NCI-H1092 treated with DMSO at 0.1 percent for 48 hours (cell line): Measurements from ENCODE around the gene CWC27.

Source experiments
- DNase-seq: peaks from one replicate; lab custom pipeline; 2025; lab: John Stamatoyannopoulos, UW

The CWC27 gene

DNA sequence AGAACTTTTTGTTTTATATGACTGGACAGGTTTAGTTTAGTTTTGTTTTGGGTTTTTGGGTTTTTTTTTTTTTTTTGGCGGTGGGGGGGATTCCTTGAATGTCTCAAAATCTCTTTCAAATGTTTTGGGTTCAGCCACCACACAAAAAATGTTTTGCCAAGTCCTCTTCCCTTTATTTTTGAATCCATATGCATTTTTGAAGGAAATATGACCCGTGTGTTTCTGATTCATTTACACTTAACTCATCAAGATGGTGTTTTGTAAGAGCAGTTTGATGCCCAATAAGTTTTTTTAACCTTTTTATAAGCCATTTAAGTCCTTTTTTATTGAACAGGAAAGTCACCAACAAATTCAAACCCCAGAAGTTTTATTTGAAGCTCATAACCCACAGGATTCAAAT is 209.8 kb downstream of the CWC27 start:
- no peak for DNase-seq

DNA sequence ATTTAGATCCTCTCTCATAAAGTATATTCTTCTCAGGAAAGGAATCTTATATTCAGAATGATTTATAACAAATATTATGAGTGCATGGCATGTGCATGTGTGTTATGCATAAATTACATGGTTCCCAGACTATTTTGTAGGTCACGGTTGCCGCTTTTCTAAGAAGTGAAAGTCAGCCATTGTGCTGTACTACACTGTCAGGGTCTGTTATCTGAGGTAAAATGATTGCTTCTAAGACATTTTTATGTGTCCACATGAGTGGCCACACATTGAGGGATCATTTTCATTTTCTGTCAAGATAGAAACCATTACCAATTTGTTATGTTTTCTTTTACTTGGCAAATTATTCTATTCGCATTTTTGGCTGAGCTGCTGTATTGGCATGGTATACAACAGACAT is 210.8 kb downstream of the CWC27 start:
- no peak for DNase-seq

GRCh38 chr5:64980176-64980575 is 211.4 kb downstream of the CWC27 start:
- no peak for DNase-seq

- no peak for DNase-seq
Observed at GRCh38 chr5:64987768-64988167, 219.0 kb downstream of the CWC27 start.

DNA sequence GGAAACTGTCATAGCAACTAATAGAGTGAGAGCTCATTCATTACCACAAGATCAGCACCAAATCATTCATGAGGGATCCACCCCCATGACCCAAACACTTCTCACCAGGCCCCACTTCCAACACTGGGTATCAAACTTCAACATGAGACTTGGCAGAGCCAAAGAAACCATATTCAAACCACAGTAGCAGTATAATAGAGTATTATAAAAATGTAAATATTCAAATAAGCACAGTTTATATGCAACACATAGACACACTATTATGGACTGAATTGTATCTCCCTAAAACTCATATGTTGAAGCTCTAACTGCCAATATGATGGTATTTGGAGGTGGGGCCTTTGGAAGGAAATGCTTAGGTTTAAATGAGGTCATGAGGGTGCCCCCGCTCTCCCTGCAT is 240.5 kb downstream of the CWC27 start:
- DNase-seq: no peak

DNA sequence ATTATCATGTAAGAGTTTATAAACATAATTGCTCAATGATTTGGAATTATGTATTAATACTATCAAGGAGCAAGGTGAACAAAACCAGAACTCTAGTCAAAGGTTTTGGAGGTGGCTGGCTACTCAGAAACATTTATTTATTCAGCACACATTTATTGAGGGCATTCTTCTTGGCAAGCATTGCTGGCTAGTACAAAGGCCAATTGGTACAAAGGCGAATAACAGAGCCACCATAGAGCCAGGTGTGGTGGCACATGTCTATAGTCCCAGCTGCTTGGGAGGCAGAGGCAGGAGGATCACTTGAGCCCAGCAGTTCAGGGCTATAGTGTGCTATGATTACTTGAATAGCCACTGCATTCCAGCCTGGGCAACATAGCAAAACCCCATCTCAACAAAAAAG is 242.1 kb downstream of the CWC27 start:
- no peak for DNase-seq

DNA sequence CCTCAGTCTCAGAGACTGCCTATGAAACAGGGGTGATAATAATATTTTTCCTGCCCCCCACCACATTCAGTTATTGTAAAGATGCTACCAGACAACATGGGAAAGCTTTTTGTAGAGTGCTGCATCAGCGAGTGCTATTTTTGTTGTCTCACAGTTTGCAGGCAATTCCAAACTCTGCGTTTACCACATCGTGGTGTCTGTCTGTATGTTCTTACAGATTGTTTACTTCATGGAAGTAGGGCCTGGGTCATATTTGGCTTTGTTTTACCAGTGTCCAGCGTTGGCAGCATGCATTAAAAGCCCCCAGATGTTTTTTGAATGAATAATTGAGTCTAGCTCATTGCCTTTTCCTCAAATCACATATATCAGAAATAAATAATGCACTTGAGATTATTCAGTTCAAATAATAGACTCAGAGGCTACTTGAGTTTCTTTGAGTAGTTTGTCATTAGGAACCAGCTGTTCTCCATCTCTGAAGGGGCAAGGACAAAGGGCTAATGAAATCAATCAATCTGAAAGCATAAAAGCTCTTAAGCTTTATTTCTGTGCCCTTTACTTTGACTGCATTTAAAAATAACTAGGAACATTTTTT is 243.7 kb downstream of the CWC27 start:
- DNase-seq: peak; percentile 0

DNA sequence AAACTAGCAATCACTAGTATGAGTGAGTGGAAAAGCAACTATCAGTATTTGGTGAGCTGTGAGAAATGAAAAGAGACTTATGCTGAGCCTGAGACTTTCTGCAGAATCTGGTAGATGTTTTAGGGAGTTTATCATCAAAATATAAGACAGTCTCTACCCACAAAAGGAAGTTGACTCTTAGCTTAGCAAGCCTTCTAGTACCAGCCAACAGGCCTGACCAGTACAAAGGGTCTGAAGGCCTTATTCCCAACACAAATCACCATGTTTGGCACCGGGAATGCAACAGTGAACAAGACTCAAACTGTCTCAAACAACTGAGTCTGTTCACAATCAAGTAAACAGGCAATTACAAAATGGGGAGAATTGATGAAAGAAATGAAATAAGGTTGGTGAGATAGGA is 244.4 kb downstream of the CWC27 start:
- DNase-seq: no peak

- no peak for DNase-seq
Observed at GRCh38 chr5:65014769-65015168, 246.0 kb downstream of the CWC27 start.

- DNase-seq: peak; percentile 1
Observed at GRCh38 chr5:65015767-65016166, 247.0 kb downstream of the CWC27 start.

DNA sequence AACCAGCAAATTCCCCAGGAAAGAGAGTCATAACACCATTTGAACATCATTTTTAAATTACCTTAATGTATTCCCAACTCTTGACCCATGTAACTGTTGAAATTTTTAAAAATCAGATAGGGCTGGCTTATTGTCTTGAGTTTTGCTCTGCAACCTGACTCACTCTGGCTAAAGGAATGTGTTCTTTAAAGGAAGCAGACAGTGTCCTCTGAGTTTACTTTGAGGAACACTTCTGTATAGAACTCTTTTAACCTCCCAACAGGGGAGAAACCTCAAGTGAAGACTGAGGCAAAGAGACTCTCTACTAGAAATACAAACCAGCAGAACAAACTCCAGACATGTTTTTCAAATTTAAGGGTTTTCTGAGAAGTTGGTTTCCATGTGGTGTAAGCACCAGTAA is 248.9 kb downstream of the CWC27 start:
- DNase-seq: no peak

DNA sequence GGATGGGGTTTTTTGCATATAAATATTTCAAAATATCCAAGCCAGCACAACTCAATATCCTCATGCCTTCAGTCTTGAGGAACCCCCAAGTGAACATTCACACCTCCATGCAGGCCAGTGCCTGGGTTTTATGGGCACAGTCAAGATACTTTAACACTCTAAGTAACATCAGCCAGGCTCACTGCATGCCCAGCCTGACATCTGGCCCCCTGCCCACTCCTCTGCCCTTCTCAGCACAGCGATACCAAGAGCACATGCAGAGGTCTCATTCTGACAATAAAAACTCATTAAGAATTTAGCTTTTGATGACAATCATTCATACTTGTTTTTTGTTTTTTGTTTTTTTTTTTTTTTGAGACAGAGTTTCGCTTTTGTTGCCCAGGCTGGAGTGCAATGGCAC is 250.0 kb downstream of the CWC27 start:
- no peak for DNase-seq

- no peak for DNase-seq
Observed at GRCh38 chr5:65020492-65020891, 251.8 kb downstream of the CWC27 start.

DNA sequence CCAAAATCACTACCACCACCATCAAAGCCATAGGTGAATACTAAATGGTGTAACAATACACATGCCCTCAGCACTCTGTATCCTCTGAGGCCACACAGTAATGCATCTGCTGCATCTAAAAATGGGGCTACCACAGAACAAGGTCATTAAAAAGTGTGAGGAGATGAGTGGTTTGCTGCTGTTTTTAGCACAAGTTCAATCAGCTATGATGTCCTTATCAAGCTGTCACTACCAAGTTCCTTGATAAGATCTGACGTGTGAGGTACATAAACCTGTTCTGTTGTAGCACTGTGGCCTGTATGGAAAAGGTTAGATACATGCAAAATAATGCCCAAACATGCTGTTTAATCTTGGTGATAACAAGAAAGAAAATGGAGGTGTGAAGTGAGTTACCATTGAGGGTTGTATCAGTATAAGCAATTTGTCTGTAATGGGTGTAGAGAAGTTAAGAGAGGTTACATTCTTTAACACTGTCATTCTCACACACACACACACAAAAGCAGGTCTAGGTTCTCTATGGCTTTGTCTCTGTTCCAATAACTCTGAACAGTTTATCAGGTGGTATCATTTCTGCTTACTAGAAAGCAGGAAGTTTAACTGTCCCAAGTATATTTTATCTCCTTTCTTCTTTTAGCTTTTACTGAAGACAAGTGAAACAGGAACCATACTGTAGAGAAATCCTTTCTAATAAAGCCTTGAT is 252.9 kb downstream of the CWC27 start:
- DNase-seq: no peak

DNA sequence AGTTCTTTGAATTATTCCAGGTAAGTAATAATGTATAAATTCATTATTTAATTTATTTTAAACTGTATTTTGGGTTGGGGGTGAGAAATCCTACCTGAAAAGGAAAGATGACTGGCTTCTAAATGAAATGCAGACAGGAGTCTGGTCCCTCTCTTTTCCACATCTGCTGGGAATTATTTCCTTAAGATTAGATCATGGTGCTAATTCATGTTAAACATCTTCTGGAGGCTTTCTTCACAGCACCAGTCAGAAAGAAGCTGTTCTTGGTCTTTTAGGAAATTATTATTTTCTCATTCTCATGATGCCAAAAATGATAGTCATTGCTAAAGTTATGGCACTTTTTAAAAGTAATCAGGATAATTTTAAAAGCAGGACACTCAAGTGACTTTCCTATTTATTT is 254.2 kb downstream of the CWC27 start:
- no peak for DNase-seq

GRCh38 chr5:65024681-65025080 is 256.0 kb downstream of the CWC27 start:
- DNase-seq: no peak

- no peak for DNase-seq
Observed at GRCh38 chr5:65026816-65027548, 258.3 kb downstream of the CWC27 start.

DNA sequence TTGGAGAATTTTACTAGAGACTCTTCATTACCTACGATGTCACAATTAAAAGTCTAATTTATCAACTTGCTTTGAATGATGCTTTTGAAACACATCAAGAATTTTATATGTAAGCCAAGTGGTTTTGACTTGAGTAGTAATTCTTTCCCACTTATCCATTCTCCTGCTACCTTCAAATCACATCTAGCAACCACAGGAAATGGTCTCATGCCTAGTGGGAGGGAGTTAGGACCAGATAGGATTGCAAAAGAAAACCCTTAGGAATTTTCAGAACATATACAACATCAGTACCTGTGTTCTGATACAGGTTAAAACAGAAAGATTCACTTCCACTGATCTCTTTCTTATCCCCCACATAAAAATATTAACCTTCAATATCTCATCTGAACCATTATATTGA is 260.4 kb downstream of the CWC27 start:
- DNase-seq: no peak

DNA sequence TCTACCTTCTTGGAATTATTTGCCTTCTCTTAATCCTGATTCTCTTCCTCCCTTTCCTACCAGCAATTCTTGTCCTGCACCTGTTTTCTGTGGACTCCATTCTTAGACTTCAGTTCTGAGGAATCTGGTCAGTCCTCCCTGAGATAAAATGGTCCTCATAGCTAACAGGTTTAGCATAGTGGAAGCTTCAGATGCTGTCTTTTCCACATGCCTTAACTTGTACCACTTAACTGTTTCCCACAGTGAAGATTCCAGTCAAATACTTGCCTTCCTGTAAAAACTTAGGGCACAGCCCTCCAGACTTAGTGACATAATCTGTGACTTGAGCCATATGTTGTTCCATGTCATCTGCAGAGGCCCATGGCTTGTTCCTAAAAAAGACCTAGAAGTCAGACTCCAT is 261.3 kb downstream of the CWC27 start:
- DNase-seq: no peak

- DNase-seq: no peak
Observed at GRCh38 chr5:65032250-65032649, 263.5 kb downstream of the CWC27 start.

- no peak for DNase-seq
Observed at GRCh38 chr5:65034029-65034812, 265.5 kb downstream of the CWC27 start.

GRCh38 chr5:65034813-65035209 is 266.1 kb downstream of the CWC27 start:
- DNase-seq: peak; percentile 35
